Measurements from ENCODE around the gene PLXNC1.

- TF ChIP-seq GATA3 (IDR thresholded peaks at IDR 0.05; ENCODE audit: low read depth, low read length) (no peak), GATA2 (IDR thresholded peaks at IDR 0.05; ENCODE audit: low read depth, low read length) (no peak)
These were observed 116.5 kb downstream of the PLXNC1 start for GRCh38 chr12:94264736-94265485.
